Frontal cortex (tissue), 1 donor: ENCODE data around the gene C5orf46. TPM values are rescaled to one million over a fixed set of nuclear protein-coding genes. Genes with fewer than 3 reads are reported as not detected.

Experiments used
- total RNA-seq: library from RNA; depleted of rRNA; stranded (reverse); fragments of >200 nt; gene quantifications from one replicate; pipeline ENCODE4 v1.2.3, GENCODE V29; 2014

The C5orf46 gene
- total RNA-seq, 1 donor from 2014 or later = not detected

Other genes starting within 250 kb of the C5orf46 start
- 56.3 TPM for gene JAKMIP2, start 123.8 kb downstream of the C5orf46 start, total RNA-seq
- gene SPINK1, start 74.9 kb downstream of the C5orf46 start, total RNA-seq = not detected
- gene SCGB3A2, start 27.8 kb downstream of the C5orf46 start, total RNA-seq = not detected
- not detected for gene SPINK5, start 157.4 kb upstream of the C5orf46 start, total RNA-seq